ENCODE results near the gene SORCS3. TPM values are rescaled to one million over a fixed set of nuclear protein-coding genes. Genes with fewer than 3 reads are reported as not detected.

SORCS3 gene
- 1.4 TPM for total RNA-seq

DNA sequence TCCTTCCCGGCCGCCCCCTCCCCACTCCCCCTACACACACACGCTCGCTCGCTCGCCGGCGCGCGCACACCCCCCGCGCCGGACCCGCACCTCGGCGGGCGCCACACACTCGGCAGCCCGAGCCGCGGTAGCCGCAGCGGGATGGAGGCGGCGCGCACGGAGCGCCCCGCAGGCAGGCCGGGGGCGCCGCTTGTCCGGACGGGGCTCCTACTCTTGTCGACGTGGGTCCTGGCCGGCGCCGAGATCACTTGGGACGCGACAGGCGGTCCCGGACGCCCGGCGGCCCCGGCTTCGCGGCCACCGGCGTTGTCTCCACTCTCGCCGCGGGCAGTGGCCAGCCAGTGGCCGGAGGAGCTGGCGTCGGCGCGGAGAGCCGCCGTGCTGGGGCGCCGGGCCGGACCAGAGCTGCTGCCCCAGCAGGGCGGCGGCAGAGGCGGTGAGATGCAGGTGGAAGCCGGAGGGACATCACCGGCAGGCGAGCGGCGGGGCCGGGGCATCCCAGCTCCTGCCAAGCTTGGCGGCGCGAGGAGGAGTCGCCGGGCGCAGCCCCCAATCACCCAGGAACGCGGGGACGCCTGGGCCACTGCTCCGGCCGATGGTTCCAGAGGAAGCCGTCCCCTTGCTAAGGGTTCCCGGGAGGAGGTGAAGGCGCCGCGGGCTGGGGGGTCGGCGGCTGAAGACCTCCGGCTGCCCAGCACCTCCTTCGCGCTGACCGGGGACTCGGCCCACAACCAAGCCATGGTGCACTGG is at the start of gene SORCS3:
Gene SORCS3 (plus strand): TSS at position 104 of the 750 bp plus-strand sequence.
- DNase-seq, result peak; percentile 27

GRCh38 chr10:104591441-104591840 is 49.6 kb upstream of the SORCS3 start:
- DNase-seq, result no peak

- DNase-seq, result no peak
These were observed 39.9 kb upstream of the SORCS3 start for GRCh38 chr10:104601166-104601565.

DNA sequence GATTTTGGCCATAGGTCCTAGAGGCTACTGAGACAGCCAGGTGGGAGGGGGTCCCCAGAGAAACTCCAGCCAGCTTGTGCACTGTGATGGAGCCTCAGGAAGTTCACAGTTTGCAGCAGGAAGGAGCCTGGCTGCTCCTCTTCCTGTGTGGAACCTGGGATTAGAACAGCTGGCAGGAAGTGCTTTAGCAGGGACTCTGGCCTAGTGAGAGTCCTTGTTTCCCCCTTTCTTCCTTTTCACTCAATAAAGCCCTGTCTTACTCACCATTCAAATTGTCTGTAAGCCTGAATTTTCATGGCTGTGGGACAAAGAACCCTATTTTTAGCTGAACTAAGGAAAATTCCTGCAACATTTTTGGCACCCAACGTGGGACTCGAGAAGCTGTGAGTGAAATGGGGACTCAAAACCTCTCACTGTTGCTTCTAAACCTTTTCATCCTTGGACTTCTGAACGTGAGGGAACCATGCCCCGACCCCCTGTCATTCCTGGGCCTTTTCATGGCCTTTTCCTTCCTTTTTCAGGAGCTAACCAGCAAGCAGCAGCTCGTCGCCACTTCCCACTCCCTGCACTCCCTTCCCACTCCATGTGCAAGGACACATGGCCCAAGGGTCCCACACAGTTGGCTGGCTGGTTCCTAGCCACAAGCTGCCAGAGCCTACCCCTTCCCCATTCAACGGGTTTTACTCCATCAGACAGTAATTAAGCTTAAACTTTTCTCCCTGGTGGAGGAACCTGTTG is 32.8 kb upstream of the SORCS3 start:
- DNase-seq, result no peak

DNA sequence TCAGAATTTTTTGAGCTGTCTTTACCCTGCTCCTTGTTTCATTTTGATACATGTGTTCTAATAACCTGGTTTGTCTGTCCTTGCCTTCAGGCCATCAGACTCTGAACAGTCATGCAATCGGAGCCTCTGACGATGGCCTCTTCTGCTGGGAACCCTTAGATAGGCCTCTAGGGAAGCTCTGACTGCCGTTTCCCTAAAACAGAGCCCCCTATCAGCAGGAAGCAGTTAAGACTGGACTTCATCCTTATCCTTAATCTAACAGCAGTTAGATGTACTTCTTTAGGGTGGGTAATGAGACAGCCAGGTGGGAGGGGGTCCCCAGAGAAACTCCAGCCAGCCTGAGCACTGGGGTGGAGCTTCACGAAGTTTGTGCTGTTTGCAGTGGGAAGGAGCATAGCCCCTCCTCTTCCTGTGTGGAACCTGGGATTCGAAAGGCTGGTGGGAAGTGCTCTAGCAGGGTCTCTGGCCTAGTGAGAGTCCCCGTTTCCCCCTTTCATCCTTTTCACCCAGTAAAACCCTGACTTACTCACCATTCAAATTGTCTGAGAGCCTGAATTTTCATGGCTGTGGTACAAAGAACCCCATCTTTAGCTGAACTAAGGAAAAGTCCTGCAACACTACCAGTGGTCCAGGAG is 28.4 kb upstream of the SORCS3 start:
- DNase-seq, result no peak

DNA sequence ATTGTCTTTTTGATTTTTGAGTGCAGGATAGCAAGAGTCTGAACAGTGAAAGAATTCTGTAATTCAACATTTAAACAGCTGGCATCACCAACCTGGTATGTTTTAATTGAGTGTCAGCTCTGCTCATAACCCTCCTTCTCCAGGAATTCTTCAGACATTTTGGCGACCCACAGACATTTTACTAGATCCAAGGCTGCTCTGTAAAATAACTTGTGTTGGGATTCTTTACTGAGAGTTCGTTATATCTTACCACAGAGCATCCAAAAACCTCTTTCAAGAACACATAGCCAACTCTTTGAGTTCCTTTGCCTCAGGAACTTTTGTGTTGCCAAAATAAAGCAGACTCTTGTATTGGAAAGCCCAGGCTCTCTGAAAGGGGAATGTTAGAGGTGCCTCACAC is 27.7 kb upstream of the SORCS3 start:
- DNase-seq, result no peak

- DNase-seq, result no peak
These were observed 26.8 kb upstream of the SORCS3 start for GRCh38 chr10:104614245-104614831.

GRCh38 chr10:104615136-104615535 is 26.0 kb upstream of the SORCS3 start:
- DNase-seq, result no peak

- no peak for DNase-seq
These were observed 23.3 kb upstream of the SORCS3 start for GRCh38 chr10:104617831-104618230.

DNA sequence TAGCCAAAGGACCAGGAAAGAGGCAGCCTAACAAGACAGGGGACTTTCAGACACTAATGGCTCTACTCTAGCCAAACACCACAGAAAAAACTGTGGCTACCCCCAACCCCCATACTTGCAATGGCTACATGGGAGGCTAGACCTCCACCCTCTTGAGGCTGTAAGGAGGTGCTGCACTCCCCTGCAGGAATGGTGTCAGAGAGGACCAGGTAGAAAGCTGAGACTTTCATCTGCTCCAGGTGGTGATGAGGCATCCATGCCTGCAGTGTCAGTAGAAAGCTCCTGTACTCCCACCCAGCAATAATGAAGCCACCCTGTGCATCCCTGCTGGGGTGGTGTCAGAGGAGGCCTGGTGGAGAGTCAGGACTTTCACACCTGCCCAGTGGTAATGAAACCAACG is 18.9 kb upstream of the SORCS3 start:
- no peak for DNase-seq

GRCh38 chr10:104622598-104623209 is 18.4 kb upstream of the SORCS3 start:
- DNase-seq, result no peak

- DNase-seq, result no peak
These were observed 10.4 kb upstream of the SORCS3 start for GRCh38 chr10:104630731-104631130.

DNA sequence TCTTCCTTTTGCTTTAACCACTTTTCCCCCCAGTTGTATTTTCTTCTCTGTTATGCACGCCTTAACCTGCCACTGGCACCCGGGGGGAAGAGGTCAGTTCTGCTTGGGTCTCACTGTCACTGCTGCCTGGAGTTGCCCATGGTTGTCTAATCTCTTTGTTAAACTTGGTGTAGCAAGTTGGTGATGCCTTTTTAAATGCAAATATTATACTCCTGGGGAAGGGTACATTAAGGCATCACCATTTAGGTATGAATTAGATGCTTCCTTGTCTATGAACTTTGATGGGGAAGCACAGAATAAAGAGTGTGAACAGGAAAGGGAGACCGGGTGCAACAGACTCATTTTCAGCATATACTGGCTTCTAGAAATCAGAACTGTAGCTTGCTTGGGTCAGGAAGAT is 9.1 kb upstream of the SORCS3 start:
- DNase-seq, result no peak

DNA sequence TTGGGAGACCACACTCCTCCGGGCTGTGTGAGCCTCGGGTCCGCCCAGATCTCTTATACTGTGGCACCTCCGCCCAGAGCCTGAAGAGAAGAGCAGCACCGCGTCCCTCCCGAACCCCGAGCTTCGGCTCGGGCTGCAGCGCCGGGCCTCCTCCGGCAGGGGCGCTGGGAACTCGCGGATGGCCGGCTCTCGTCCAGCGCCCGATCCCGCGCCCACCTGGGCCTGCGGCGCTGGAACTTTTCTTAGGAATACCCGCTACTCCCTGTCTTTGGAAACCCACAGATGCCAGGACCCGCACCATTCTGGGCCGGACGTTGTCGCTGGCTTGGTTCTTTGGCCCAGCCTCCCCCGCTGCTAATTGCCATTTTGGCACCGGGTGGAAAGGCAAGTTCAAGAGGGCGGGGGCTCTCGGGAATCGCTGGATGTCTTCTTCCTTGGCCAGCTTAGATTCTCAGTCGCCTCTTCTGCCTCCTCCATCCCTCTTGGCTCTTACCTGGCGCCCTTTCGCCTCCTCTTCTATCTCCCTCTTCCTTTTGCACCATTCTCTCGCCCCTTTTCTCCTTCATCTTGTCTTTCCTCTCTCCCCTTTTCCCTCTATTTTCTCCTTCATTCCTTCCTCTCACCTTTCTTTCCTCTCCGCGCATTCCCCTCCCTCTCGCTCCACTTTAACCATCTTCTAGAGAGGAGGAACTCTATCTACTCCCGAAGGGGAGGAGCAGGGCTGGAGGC is 2.1 kb upstream of the SORCS3 start:
- peak; percentile 56 for DNase-seq

- peak; percentile 22 for DNase-seq
These were observed 1.3 kb upstream of the SORCS3 start for GRCh38 chr10:104639590-104640338.

- peak; percentile 28 for DNase-seq
These were observed 527 bp upstream of the SORCS3 start for GRCh38 chr10:104640339-104641186.

GRCh38 chr10:104641937-104642657 is 1.0 kb downstream of the SORCS3 start:
- peak; percentile 18 for DNase-seq

DNA sequence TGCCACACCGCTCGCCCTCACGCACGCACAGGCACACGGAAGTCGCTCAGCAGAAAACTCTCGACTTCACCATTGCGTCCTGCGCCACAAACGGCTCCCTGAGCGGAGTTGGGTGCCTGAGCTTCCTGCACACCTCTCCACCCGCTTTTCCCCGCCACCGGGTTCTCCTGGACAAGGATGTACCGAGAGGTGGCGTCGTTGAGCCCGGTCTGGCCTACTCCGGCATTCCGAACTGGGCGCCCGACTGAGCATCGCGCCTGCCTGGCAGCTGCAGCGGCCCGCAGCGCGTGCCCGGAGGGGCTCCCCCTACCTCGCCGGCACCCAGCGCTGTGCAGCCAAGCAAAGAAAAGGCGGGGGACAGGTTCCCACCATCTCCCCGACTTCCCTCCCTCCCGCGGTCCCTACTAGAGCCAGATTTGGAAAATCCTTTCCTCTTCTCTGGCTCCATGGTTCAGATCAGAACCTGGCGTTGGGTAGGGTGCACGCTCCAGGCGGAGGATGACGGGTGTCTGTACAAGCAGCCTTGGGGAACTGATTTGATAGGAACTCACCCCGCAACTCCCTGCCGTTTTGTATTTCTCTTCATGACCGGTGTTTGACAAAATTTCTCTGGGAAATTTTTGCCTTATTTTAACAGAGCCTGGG is 1.7 kb downstream of the SORCS3 start:
- peak; percentile 76 for DNase-seq

- DNase-seq, result no peak
These were observed 2.2 kb downstream of the SORCS3 start for GRCh38 chr10:104643303-104643663.
